ENCODE results near the gene ATP11A.

DNA sequence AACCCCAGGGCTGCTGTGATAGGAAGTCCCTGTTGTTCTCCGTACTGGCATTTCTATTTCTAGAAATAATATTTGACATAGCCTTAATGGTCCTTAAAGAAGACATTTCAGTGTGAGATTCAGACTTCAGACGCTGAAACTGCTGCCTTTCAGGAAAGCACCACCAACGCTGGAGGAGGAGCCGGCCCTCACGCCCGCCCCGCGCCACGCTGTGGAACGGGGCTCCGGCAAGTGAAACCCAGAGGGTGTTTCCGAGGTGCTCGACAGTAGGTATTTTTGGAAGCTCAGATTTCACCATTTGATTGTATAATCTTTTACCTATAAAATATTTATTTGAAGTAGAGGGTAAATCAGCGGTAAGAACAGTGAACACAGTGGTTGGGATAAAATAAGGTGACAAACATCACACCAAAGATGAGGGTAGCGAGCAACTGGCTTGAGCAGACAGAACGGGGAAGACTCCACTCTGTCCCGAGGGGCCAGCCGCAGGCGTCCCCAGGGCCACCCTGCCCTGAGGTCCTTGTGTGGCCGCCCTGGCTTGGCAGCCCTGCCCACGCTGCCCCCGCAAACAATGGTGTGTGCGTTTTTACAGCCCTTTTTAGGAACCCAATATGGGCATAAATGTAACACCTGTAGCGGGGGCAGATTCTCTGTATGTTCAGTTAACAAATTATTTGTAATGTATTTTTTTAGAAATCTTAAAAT lies 193.6 kb downstream of the ATP11A start:
- TF ChIP-seq, protein P1, sequence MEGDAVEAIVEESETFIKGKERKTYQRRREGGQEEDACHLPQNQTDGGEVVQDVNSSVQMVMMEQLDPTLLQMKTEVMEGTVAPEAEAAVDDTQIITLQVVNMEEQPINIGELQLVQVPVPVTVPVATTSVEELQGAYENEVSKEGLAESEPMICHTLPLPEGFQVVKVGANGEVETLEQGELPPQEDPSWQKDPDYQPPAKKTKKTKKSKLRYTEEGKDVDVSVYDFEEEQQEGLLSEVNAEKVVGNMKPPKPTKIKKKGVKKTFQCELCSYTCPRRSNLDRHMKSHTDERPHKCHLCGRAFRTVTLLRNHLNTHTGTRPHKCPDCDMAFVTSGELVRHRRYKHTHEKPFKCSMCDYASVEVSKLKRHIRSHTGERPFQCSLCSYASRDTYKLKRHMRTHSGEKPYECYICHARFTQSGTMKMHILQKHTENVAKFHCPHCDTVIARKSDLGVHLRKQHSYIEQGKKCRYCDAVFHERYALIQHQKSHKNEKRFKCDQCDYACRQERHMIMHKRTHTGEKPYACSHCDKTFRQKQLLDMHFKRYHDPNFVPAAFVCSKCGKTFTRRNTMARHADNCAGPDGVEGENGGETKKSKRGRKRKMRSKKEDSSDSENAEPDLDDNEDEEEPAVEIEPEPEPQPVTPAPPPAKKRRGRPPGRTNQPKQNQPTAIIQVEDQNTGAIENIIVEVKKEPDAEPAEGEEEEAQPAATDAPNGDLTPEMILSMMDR (IDR thresholded peaks at IDR 0.05 in 8 of 11, conservative IDR thresholded peaks at IDR 0.05 in 3 of 11), result no peak
- no peak for TF ChIP-seq POLR2AphosphoS5 (IDR thresholded peaks at IDR 0.05)
- TF ChIP-seq POLR2A (IDR thresholded peaks at IDR 0.05), result no peak
